OCI-LY7 (cell line): ENCODE measurements around the gene RTP2. TPM values are rescaled to one million over a fixed set of nuclear protein-coding genes. Genes with fewer than 3 reads are reported as not detected.

Experiments
- BruUV-seq: library from RNA; stranded (reverse); fragments of 400-500 nt; replicated peaks from 2 replicates; lab custom pipeline; 2021; lab: Mats Ljungman, UMichigan
- CTCF ChIA-PET: fragments of 300-600 bp; sonication (Branson Sonifier 250); formaldehyde crosslinking; loops from one replicate; lab custom pipeline; 2022; ENCODE audit warnings: antibody characterized with exemption; ENCODE audit not compliant: unreplicated experiment; lab: Charles Lee
- POLR2A ChIA-PET: fragments of 300-600 bp; sonication (Branson Sonifier 250); formaldehyde crosslinking; loops from one replicate; lab custom pipeline; 2022; ENCODE audit warnings: antibody characterized with exemption; lab: Charles Lee
- DNase-seq: peaks from one replicate; pipeline ENCODE4 v3.0.0-alpha.2; 2015; ENCODE audit warnings: low spot score
- H2AFZ ChIP-seq: fragments of 200-600 bp; sonication (generic), shearing (Covaris generic); 2 replicates; pipeline ENCODE4 v1.6.1; 2014; ENCODE audit warnings: mild to moderate bottlenecking, antibody characterized with exemption, low read length, moderate library complexity
- H3K27ac ChIP-seq: fragments of 200-600 bp; sonication (generic); 2 replicates; pipeline ENCODE4 v1.5.1; 2014; ENCODE audit warnings: mixed run types, low read depth, mild to moderate bottlenecking, moderate library complexity, low read length, inconsistent platforms; ENCODE audit not compliant: poor library complexity, severe bottlenecking
- H3K36me3 ChIP-seq: fragments of 200-600 bp; sonication (generic); 2 replicates; pipeline ENCODE4 v1.6.1; 2014; ENCODE audit warnings: mild to moderate bottlenecking, antibody characterized with exemption, low read length, moderate library complexity, mixed read lengths; ENCODE audit not compliant: insufficient read depth
- H3K4me1 ChIP-seq: fragments of 200-600 bp; sonication (generic); 2 replicates; pipeline ENCODE4 v1.5.1; 2014; ENCODE audit warnings: mild to moderate bottlenecking, low read length; ENCODE audit not compliant: insufficient read depth, poor library complexity, severe bottlenecking
- H3K4me2 ChIP-seq: fragments of 200-600 bp; sonication (generic); 2 replicates; pipeline ENCODE4 v1.6.1; 2014; ENCODE audit warnings: mild to moderate bottlenecking, low read length
- H3K4me3 ChIP-seq: fragments of 200-600 bp; sonication (generic); 2 replicates; pipeline ENCODE4 v1.5.1; 2014; ENCODE audit warnings: mild to moderate bottlenecking, low read depth, low read length; ENCODE audit not compliant: poor library complexity, severe bottlenecking
- H3K79me2 ChIP-seq: fragments of 200-600 bp; sonication (generic); 2 replicates; pipeline ENCODE4 v1.6.1; 2016; ENCODE audit warnings: low read depth, mild to moderate bottlenecking, low read length, moderate library complexity, mixed read lengths; ENCODE audit not compliant: insufficient read depth
- H3K9me2 ChIP-seq: fragments of 200-600 bp; sonication (generic); 2 replicates; pipeline ENCODE4 v1.6.1; 2016; ENCODE audit warnings: mild to moderate bottlenecking, low read length, mixed read lengths; ENCODE audit not compliant: insufficient read depth
- H3K9me3 ChIP-seq: fragments of 200-600 bp; sonication (generic); 2 replicates; pipeline ENCODE4 v1.6.1; 2014; ENCODE audit warnings: mild to moderate bottlenecking, mixed run types, low read length, mixed read lengths
- H4K20me1 ChIP-seq: fragments of 200-600 bp; sonication (generic); 2 replicates; pipeline ENCODE4 v1.6.1; 2014; ENCODE audit warnings: mild to moderate bottlenecking, antibody characterized with exemption, low read length, moderate library complexity, mixed read lengths; ENCODE audit not compliant: insufficient read depth
- EZH2phosphoT487 ChIP-seq: fragments of 200-600 bp; sonication (generic); IDR thresholded peaks from 2 replicates; pipeline ENCODE4 v1.6.1; 2018; ENCODE audit warnings: low read depth, borderline replicate concordance, mild to moderate bottlenecking, mixed run types, antibody characterized with exemption, low read length, moderate library complexity, mixed read lengths
- intact Hi-C: fragments of 100-400 bp; cut with micrococcal nuclease; formaldehyde crosslinking; loops from one replicate; pipeline ENCODE4 v1.10.0; 2022; ENCODE audit not compliant: unreplicated experiment
- total RNA-seq, 2 experiments: library from RNA; depleted of rRNA in 1 of 2; stranded (reverse); fragments of >200 nt in 1 of 2; shearing (Covaris generic) in 1 of 2; gene quantifications; 2 replicates each; pipeline ENCODE4 v1.2.3, GENCODE V29; 2014 to 2022
- TF ChIP-seq, protein P1 (sequence below): fragments of 200-600 bp; sonication (generic); conservative IDR thresholded peaks from 2 replicates; pipeline ENCODE4 v1.5.1; 2014; ENCODE audit warnings: mild to moderate bottlenecking, antibody characterized with exemption, low read length, moderate library complexity, mixed read lengths

Gene RTP2
- total RNA-seq, 2 experiments from 2014 or later: not detected

DNA sequence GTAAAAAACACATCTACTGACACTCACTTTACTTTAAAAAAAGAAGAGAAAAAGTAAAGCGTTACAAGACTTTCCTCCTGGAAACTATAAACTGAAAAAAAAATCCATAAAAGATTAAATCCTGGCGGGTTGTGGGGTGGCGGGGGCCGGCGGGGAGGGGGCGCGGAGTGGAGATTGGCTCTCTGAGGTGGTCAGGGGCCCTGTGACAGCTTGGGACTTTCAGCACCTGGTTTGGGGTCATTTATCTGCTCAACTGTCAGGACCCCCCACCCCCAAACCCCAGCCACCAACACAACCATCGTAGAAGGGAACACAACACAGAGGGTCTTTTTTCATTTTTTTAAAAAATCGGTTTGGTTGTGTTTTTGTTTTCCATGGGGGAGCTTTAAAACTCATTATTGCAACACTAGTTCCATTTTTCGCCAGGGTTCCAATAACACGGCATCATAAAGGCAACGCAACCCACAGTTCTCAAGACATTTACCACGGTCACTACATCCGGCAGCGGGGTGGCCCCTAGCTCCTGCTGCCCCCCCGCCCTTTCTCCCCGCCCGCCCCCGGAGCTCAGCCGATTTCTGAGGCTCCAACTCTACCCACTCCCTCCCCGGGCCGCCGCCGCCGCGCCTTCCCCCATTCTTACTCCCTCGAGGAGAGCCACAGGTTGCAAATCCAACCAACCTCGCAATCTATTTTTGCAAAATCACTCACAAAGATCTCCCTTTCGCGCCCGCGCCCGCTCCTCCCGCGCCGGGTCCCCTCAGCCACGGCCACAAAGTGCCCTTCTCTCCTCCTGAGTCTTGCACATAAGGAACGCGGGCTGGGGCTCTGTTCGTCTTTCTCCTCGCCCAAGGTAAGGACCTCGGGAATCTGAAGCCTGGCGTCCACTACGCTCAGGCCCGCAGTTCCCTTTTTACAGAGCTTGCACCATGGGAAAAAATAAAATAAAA is 41.1 kb upstream of the RTP2 start:
- no peaks in the 10 kb centered on the region for H3K9me3 ChIP-seq
- no TSS peak for BruUV-seq
- TF ChIP-seq, protein P1, sequence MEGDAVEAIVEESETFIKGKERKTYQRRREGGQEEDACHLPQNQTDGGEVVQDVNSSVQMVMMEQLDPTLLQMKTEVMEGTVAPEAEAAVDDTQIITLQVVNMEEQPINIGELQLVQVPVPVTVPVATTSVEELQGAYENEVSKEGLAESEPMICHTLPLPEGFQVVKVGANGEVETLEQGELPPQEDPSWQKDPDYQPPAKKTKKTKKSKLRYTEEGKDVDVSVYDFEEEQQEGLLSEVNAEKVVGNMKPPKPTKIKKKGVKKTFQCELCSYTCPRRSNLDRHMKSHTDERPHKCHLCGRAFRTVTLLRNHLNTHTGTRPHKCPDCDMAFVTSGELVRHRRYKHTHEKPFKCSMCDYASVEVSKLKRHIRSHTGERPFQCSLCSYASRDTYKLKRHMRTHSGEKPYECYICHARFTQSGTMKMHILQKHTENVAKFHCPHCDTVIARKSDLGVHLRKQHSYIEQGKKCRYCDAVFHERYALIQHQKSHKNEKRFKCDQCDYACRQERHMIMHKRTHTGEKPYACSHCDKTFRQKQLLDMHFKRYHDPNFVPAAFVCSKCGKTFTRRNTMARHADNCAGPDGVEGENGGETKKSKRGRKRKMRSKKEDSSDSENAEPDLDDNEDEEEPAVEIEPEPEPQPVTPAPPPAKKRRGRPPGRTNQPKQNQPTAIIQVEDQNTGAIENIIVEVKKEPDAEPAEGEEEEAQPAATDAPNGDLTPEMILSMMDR: no peak; the same call in 1 of the 2 replicates
- no peak for TF ChIP-seq EZH2phosphoT487
- no peaks in the 10 kb centered on the region for H3K9me2 ChIP-seq
- H3K4me3 ChIP-seq: peak overlapping the region; percentile 86
- peak overlapping the region; percentile 93 for H3K4me2 ChIP-seq
- H3K79me2 ChIP-seq: peaks cover 89% of the 10 kb centered on the region
- POLR2A ChIA-PET: interaction anchor here (0.7 to 13.4 kb wide), 23 partner anchors 9 to 1011 kb away, joined by 3 to 531 read pairs (median 6); no protein-coding TSS in a partner anchor
- H3K36me3 ChIP-seq: peaks cover 65% of the 10 kb centered on the region
- peak; percentile 60 for DNase-seq
- intact Hi-C loops: loop anchor here (2.0 to 5.0 kb wide), 4 partner anchors 235 to 839 kb away; partner anchors contain the start of gene LPP
- H4K20me1 ChIP-seq: peaks cover 14% of the 10 kb centered on the region
- H2AFZ ChIP-seq: no peak overlapping the region
- H3K4me1 ChIP-seq: peaks cover 37% of the 10 kb centered on the region
- peak overlapping the region; percentile 90 for H3K27ac ChIP-seq
- CTCF ChIA-PET: interaction anchor here (0.5 to 1.5 kb wide), 6 partner anchors 155 to 474 kb away, joined by 3 to 6 read pairs (median 3); no protein-coding TSS in a partner anchor

DNA sequence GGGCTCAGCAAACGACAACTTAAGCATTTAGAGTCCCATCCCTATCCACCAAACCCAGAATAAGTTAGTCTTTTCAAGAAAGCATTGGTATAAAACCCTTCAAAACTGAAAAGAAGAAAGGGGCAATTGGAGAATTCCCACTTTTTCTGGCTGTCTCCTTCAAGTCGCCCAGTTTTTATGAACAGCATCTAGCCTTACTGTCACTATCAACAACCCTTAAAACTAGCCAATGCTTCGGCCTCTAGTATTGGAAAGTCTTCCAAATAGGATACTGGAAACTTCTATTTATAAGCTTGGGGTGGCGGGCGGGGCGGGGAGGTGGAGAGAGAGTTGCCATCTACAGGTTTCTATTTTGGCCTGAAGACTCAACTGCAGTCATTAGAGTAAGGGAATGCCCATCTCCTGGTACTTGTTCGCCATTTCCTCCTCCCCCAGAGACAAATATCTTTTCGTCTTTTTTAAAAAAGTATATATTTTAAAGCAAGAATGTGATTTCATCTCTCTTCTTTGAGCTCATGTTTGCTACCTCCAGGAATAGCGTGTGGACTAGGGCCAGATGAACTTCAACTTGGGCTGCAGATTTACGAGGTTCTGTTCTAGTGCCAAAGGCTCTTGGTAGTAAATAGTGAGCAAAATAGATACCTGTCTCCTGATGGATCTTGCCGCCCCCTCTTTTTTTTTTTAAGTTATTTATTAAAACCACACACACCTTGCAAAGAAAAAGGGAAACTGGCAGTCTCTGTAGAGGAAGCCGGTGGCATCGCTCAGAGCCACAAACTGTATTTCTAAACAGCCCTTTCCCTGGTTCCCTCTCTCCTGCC is 40.2 kb upstream of the RTP2 start:
- H3K4me2 ChIP-seq: peak overlapping the region; percentile 93
- H2AFZ ChIP-seq: no peak overlapping the region
- BruUV-seq: TSS peak; percentile 16
- peak overlapping the region; percentile 90 for H3K27ac ChIP-seq
- ChIA-PET POLR2A (interaction anchor here (0.6 to 13.4 kb wide), 23 partner anchors 8 to 1212 kb away, joined by 3 to 531 read pairs (median 6); no protein-coding TSS in a partner anchor), CTCF (interaction anchor here (0.6 to 1.5 kb wide), 4 partner anchors 156 to 475 kb away, joined by 3 to 6 read pairs (median 4); no protein-coding TSS in a partner anchor)
- no peaks in the 10 kb centered on the region for H3K9me3 ChIP-seq
- H3K36me3 ChIP-seq: peaks cover 74% of the 10 kb centered on the region
- intact Hi-C loops: loop anchor here (1.0 to 5.0 kb wide), 7 partner anchors 203 to 840 kb away; partner anchors contain the start of gene LPP
- peaks cover 39% of the 10 kb centered on the region for H3K4me1 ChIP-seq
- TF ChIP-seq, protein P1: peak; percentile 43; the same call in 1 of the 2 replicates
- TF ChIP-seq EZH2phosphoT487: no peak
- peaks cover 23% of the 10 kb centered on the region for H4K20me1 ChIP-seq
- H3K79me2 ChIP-seq: peaks cover 96% of the 10 kb centered on the region
- H3K4me3 ChIP-seq: peak overlapping the region; percentile 86
- H3K9me2 ChIP-seq: no peaks in the 10 kb centered on the region
- peak; percentile 63 for DNase-seq
